Measurements from ENCODE around the gene KMT5C.
A peak's percentile ranks its signal among the peaks of the same experiment; 100 is the strongest.

KMT5C gene

DNA sequence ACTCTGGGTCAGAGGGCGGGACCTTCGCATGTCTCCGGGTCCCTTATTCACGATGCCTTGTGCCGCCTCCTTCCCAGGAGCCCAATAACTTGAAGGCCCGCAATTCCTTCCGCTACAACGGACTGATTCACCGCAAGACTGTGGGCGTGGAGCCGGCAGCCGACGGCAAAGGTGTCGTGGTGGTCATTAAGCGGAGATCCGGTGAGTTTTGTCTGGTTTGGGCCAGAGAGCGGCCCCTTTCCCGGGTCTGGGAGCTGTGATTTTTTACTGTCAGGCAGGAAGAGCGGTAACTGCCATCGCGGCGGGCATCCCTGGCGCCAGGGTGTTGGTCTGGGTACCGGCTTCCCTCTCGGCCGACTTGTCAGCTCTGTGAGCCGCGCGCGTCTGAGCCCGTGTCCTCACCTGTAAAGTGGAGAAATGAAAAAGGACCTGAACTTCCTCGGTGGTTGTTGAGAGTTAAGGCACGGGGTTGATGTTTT, 46.9 kb downstream of the KMT5C start:
- Histone ChIP-seq H3K27ac (ENCODE audit: low read length, poor library complexity, severe bottlenecking) (peak overlapping the region; percentile 54), H2BK15ac (ENCODE audit: low read depth, poor library complexity, severe bottlenecking) (no peak overlapping the region)

GRCh38 chr19:55387736-55388497, 48.2 kb downstream of the KMT5C start:
- peak overlapping the region; percentile 49 for H3K4me2 ChIP-seq (ENCODE audit: low read length, poor library complexity, severe bottlenecking)
- peaks cover 9% of the 10 kb centered on the region for H3K79me1 ChIP-seq (replicated peaks; ENCODE audit: low read length, poor library complexity, severe bottlenecking)
- peak overlapping the region; percentile 98 for H3K9ac ChIP-seq (ENCODE audit: low read length)
- whole genome bisulfite sequencing, result 94% methylated on average over 24 of the region's 24 CpGs
- H2AFZ ChIP-seq (ENCODE audit: low read depth, low read length), result no peak overlapping the region
- no peaks in the 10 kb centered on the region for H3K9me3 ChIP-seq (ENCODE audit: control insufficient read depth, low read length)
- no peak overlapping the region for H4K8ac ChIP-seq (ENCODE audit: low read length)
- H4K91ac ChIP-seq (ENCODE audit: low read length), result no peak overlapping the region
- no peak for DNase-seq
- no peak overlapping the region for H3K14ac ChIP-seq (ENCODE audit: low read length in 2 of 2)
- H3K23ac ChIP-seq (ENCODE audit: low read length in 2 of 2), result no peak overlapping the region
- no peak overlapping the region for H2BK12ac ChIP-seq (ENCODE audit: low read length in 2 of 2)
- no peak overlapping the region for H3K18ac ChIP-seq (ENCODE audit: low read depth in 1 of 2, low read length in 2 of 2)
- no peak overlapping the region for H2BK15ac ChIP-seq (ENCODE audit: low read depth, poor library complexity, severe bottlenecking)
- peak overlapping the region; percentile 24 to 98 for H3K4me3 ChIP-seq (ENCODE audit: insufficient read depth in 1 of 2, low read depth in 1 of 2, low read length in 2 of 2)
- no peak overlapping the region for H2BK5ac ChIP-seq (ENCODE audit: low read depth, low read length, poor library complexity, severe bottlenecking)
- H3K36me3 ChIP-seq (ENCODE audit: control insufficient read depth in 1 of 2, insufficient read depth in 2 of 2, low read depth in 1 of 2, low read length in 2 of 2), result peaks cover 46 to 56% of the 10 kb centered on the region in 2 experiments
- no peaks in the 10 kb centered on the region for H3K27me3 ChIP-seq (ENCODE audit: control insufficient read depth in 1 of 2, insufficient read depth in 1 of 2, low read length in 2 of 2)
- no peak overlapping the region for H2AK5ac ChIP-seq (ENCODE audit: low read length, severe bottlenecking)
- H3K4me1 ChIP-seq (ENCODE audit: control insufficient read depth, insufficient read depth, low read depth, low read length), result peaks cover 64% of the 10 kb centered on the region
- H3K27ac ChIP-seq (ENCODE audit: low read length, poor library complexity, severe bottlenecking), result no peak overlapping the region
- H3K4ac ChIP-seq (ENCODE audit: low read depth in 1 of 2, low read length in 2 of 2), result no peak overlapping the region
- no peak overlapping the region for H2BK120ac ChIP-seq (ENCODE audit: low read depth, low read length)

More for the DNA sequence above, 46.9 kb downstream of the KMT5C start:
- WGBS, result 5% methylated on average over 33 of the region's 33 CpGs
- Histone ChIP-seq H4K91ac (ENCODE audit: low read length) (no peak overlapping the region), H4K8ac (ENCODE audit: low read length) (no peak overlapping the region), H3K4ac (ENCODE audit: low read depth in 1 of 2, low read length in 2 of 2) (peak overlapping the region in 1 of 2 experiments; percentile 8), H3K4me1 (ENCODE audit: control insufficient read depth, insufficient read depth, low read depth, low read length) (peaks cover 58% of the 10 kb centered on the region), H3K23ac (ENCODE audit: low read length in 2 of 2) (peak overlapping the region in 1 of 2 experiments; percentile 0), H2BK12ac (ENCODE audit: low read length in 2 of 2) (no peak overlapping the region), H3K4me3 (ENCODE audit: insufficient read depth in 1 of 2, low read depth in 1 of 2, low read length in 2 of 2) (peak overlapping the region; percentile 70 to 98), H3K36me3 (ENCODE audit: control insufficient read depth in 1 of 2, insufficient read depth in 2 of 2, low read depth in 1 of 2, low read length in 2 of 2) (peaks cover 44 to 48% of the 10 kb centered on the region in 2 experiments), H2AFZ (ENCODE audit: low read depth, low read length) (no peak overlapping the region), H3K9me3 (ENCODE audit: control insufficient read depth, low read length) (no peaks in the 10 kb centered on the region), H2BK120ac (ENCODE audit: low read depth, low read length) (no peak overlapping the region), H2BK5ac (ENCODE audit: low read depth, low read length, poor library complexity, severe bottlenecking) (no peak overlapping the region), H3K9ac (ENCODE audit: low read length) (peak overlapping the region; percentile 98), H3K27me3 (ENCODE audit: control insufficient read depth in 1 of 2, insufficient read depth in 1 of 2, low read length in 2 of 2) (no peaks in the 10 kb centered on the region), H3K4me2 (ENCODE audit: low read length, poor library complexity, severe bottlenecking) (peak overlapping the region; percentile 49), H3K79me1 (replicated peaks; ENCODE audit: low read length, poor library complexity, severe bottlenecking) (peaks cover 11% of the 10 kb centered on the region), H2AK5ac (ENCODE audit: low read length, severe bottlenecking) (no peak overlapping the region), H3K14ac (ENCODE audit: low read length in 2 of 2) (peak overlapping the region in 1 of 2 experiments; percentile 56), H3K18ac (ENCODE audit: low read depth in 1 of 2, low read length in 2 of 2) (peak overlapping the region; percentile 30 to 63)
- DNase-seq, result no peak

- no peak overlapping the region for H2AFZ ChIP-seq (ENCODE audit: low read depth, low read length)
- no peak overlapping the region for H3K4ac ChIP-seq (ENCODE audit: low read depth in 1 of 2, low read length in 2 of 2)
- peak overlapping the region; percentile 98 for H3K9ac ChIP-seq (ENCODE audit: low read length)
- 91% methylated on average over 19 of the region's 21 CpGs for WGBS
- no peak for DNase-seq
- no peak overlapping the region for H3K4me3 ChIP-seq (ENCODE audit: insufficient read depth in 1 of 2, low read depth in 1 of 2, low read length in 2 of 2)
- peak overlapping the region; percentile 1 for H3K4me2 ChIP-seq (ENCODE audit: low read length, poor library complexity, severe bottlenecking)
- H2BK12ac ChIP-seq (ENCODE audit: low read length in 2 of 2), result no peak overlapping the region
- H3K27me3 ChIP-seq (ENCODE audit: control insufficient read depth in 1 of 2, insufficient read depth in 1 of 2, low read length in 2 of 2), result no peaks in the 10 kb centered on the region
- H4K91ac ChIP-seq (ENCODE audit: low read length), result no peak overlapping the region
- H3K27ac ChIP-seq (ENCODE audit: low read length, poor library complexity, severe bottlenecking), result no peak overlapping the region
- H3K14ac ChIP-seq (ENCODE audit: low read length in 2 of 2), result no peak overlapping the region
- no peaks in the 10 kb centered on the region for H3K9me3 ChIP-seq (ENCODE audit: control insufficient read depth, low read length)
- H3K4me1 ChIP-seq (ENCODE audit: control insufficient read depth, insufficient read depth, low read depth, low read length), result peaks cover 57% of the 10 kb centered on the region
- no peak overlapping the region for H2BK120ac ChIP-seq (ENCODE audit: low read depth, low read length)
- peaks cover 5% of the 10 kb centered on the region for H3K79me1 ChIP-seq (replicated peaks; ENCODE audit: low read length, poor library complexity, severe bottlenecking)
- H2BK5ac ChIP-seq (ENCODE audit: low read depth, low read length, poor library complexity, severe bottlenecking), result no peak overlapping the region
- H3K23ac ChIP-seq (ENCODE audit: low read length in 2 of 2), result no peak overlapping the region
- no peak overlapping the region for H2AK5ac ChIP-seq (ENCODE audit: low read length, severe bottlenecking)
- peaks cover 46 to 56% of the 10 kb centered on the region in 2 experiments for H3K36me3 ChIP-seq (ENCODE audit: control insufficient read depth in 1 of 2, insufficient read depth in 2 of 2, low read depth in 1 of 2, low read length in 2 of 2)
- H2BK15ac ChIP-seq (ENCODE audit: low read depth, poor library complexity, severe bottlenecking), result no peak overlapping the region
- no peak overlapping the region for H3K18ac ChIP-seq (ENCODE audit: low read depth in 1 of 2, low read length in 2 of 2)
- H4K8ac ChIP-seq (ENCODE audit: low read length), result peak overlapping the region; percentile 46
Observed at GRCh38 chr19:55389386-55390317, 50.0 kb downstream of the KMT5C start.

Measured in mesenchymal stem cell (in vitro differentiated cells and primary cell).